ACHN (cell line): ENCODE results near the gene DUSP1.
A peak's percentile ranks its signal among the peaks of the same experiment; 100 is the strongest.

ENCODE experiments used
- DNase-seq: peaks from one replicate; pipeline ENCODE4 v3.0.0-alpha.2; 2015
- in situ Hi-C: cut with HindIII; loops from 2 replicates; pipeline ENCODE4 v1.10.0; 2017; ENCODE audit warnings: low sequenced_read_pairs, low pct_ligation_motif_present, low pct_unique_long_range_greater_than_20kb

DUSP1 gene

DNA sequence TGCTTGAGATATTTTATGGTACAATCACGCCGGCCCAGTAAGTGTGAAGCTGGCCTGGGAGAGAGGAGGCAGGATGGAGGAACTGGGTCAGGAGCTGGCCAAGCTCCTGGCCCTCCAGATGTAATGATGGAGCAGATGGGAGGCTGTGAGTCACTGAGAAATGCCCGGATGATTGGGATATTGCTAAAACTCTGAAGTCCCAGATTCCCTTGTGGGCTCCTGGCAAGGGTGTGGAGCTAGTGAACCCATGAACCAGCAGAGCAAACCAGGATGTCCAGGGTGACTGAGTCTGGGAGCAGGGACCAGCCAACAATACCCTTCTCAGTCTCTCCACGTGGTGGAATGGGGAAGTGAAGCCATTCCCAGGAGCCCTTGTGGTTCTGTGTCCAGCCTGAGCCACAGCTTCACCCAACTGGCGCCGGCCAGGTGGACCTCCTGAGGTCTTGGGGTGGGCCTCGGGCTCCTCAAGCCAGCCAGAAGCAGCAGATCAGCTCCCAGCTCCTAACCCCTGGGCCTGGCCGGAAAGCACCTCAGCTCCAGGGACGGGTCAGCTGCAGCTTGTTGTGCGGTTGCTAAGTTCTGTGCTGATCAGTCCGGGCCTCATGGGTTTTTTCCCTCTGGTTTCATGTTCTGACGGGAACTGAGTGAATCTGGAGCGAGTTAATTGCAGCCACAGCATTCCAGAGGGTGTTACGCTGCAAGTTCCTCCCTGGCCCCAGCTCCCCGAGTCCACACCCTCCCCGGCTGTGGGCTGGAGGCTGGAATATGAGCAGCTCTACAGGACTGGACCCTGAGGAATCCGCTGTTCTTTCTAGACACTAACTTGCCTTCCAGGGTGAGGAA, 37.6 kb downstream of the DUSP1 start:
- in situ Hi-C loops, result no loop called here
- peak; percentile 84 for DNase-seq

DNA sequence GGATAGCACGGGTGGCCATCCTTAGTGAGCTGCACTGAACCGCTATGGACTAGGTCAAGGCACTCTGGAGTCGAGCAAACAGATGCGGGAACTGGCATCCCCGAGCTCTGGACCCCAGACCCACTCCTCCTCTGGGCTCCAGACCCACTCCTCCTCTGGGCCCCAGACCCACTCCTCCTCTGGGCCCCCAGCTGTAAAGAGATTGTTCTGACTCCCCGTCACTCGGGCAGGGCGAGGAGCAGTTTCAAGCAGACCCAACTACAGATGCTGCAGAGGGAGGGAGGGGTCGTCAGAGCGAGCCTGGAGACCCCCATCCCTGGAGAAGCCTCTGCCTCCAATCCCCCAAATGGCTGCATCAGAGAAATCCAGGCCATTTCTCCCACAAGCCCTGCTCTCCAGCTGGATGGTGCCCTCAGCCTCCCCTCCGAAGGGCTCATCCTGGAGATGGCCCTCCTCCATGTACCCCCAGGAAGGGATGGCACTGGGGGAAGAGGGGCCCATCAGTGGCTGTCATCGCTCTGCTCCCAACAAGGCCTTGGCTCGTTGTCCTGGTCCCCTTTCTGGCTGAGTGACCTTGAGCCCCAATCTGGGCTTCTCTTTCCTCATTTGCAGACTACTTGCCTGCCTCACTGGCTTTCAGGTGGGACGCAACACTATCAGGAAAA, 38.7 kb downstream of the DUSP1 start:
- no peak for DNase-seq
- in situ Hi-C loops, result no loop called here

DNA sequence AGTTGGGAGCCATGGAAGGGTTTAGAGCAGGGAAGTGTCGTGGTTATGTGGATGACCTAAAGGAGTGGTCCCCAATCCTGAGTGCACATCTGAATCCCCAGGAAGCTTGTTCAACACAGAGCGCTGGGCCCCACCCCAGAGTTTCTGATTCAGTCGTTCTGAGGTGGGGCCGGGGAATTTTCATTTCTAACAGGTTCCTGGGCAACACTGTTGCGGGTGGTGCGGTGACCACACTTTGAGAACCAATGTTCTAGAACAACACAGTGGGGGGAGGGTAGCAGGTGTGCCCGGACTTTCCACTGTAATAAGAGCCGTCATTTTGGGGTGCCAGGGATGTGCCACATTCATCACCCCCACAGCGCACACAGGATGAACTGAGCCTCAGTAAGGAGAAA, 39.3 kb downstream of the DUSP1 start:
- in situ Hi-C loops, result no loop called here

DNA sequence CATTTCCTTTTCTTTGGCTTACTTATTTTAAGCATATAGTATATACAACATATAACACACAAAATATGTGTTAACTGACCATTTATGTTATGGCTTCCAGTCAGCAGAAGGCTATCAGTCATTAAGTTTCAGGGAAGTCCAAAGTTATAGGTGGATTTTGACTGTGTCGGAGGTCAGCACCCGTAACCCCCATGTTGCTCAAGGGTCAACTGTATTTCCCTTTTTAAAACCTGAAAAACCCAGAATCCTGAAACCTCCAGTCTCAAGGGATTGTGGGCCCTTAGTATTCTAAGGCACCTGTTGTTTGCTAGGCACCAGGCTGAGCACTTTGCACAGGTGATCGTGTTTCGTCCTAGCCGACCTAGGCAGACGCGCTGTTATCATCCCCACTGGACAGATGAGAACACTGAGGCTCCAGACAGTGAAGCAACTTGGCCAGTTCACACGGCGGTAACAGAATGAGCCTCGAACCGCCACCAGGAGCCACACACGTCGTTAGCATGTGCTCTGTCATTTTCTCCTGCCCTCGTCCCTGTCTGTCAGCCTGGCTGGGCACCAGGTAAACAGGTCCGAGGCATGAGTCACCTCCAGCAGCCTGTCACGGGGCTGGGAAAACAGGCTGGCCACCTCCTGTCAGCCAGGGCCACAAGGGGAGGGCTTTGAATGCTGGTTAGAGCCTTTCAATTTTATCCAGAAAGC, 39.9 kb downstream of the DUSP1 start:
- DNase-seq, result no peak
- in situ Hi-C loops, result no loop called here

More for the DNA sequence above, 39.3 kb downstream of the DUSP1 start:
- no peak for DNase-seq

- no peak for DNase-seq
- in situ Hi-C loops, result no loop called here
Measured at GRCh38 chr5:172730222-172730621, 40.8 kb downstream of the DUSP1 start.

DNA sequence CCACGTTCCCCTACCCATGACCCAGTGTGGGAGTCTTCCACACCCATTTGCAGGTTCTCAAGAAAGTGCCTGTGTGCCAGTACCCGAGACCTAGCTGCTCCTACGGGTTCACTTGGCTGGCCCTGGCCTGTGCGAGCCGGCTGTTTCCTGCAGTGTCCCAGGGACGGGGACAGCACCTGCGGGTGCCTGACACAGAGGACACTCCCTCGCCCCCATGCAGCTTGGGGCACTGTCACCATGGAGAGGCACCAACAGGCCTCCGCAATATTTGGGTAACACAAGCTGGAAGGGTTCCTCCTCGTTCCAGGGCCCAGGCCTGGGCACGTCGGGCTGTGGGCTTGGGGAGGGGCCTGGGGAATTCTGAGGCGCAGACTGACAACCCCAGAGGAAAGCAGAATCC, 41.4 kb downstream of the DUSP1 start:
- in situ Hi-C loops, result no loop called here
- DNase-seq, result no peak

DNA sequence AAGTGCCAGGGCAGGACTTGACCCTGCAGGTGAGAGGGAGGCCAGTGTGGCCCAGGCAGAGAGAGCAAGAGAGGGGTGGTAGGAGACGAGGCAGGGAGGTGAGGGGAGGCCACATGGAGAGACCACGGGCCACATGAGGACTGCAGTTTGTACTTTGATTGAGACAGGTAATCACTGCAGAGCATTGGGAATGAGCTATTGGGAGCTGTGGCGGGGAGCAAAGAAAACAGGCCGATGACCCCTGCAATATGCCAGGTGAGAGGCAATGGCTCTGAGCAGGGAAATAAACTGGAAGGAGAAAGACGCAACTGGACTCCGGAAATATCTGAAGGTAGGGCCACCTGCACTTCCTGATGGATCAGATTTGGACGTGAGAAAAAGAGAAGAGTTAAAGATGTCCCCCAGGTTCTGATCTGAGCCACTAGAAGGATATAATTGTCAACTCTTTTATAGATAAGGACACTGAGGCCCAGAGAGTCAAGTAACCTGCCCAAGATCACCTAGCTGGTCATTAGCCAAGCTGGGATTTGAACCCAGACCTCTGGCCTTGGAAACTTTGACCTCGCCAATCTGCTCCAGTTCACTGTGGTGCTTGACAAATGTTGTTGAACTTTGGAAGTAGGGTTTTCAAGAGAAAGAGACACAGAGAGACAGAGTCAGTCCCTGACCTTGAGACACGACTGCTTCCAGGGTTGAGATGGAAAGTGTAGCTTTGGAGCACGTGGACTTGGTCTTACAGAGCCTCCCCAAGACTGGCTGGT, 42.3 kb downstream of the DUSP1 start:
- in situ Hi-C loops, result no loop called here
- no peak for DNase-seq

- no peak for DNase-seq
- in situ Hi-C loops, result no loop called here
Measured at GRCh38 chr5:172727551-172727950, 43.4 kb downstream of the DUSP1 start.

DNA sequence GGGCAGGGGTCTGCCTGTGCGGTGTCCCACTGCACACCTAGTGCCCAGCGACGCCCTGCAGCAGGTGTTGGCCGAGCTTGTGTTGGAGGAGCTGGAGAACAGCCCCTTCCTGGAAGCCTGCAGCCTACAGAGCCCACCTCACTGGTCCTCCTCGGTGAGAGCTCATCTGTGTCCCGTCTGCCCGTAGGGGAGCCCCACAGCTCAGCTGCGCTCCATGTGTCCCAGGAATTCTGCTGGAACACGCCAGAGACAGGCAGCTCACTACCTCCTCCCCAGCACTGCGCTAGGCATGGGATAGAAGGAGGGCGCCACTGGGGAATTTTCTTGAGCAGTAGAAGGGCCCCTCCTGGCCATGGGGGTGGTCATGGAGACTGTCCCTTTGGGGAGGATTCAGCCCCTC, 44.0 kb downstream of the DUSP1 start:
- in situ Hi-C loops, result no loop called here
- no peak for DNase-seq

DNA sequence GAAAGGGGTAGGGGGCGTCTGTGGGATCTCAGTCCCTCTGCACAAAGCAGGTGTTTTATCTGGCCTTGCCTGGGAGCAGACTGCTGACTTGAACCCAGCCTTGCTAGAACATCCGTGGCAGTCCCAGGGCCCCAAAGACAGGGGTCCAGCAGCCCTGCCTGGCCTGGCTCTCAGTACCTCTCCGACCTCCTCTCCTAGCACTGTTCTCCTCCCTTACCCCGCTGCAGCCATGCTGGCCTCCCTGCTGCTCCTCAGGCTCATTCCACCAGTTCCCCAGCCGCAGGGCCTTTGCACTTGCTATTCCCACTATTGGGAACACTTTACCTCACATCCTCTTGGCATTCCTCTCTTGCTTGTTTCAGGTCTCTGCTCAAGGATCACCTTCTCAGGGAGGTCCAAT, 45.2 kb downstream of the DUSP1 start:
- in situ Hi-C loops, result no loop called here
- no peak for DNase-seq

- DNase-seq, result no peak
- in situ Hi-C loops, result no loop called here
Measured at GRCh38 chr5:172725273-172725672, 45.7 kb downstream of the DUSP1 start.

DNA sequence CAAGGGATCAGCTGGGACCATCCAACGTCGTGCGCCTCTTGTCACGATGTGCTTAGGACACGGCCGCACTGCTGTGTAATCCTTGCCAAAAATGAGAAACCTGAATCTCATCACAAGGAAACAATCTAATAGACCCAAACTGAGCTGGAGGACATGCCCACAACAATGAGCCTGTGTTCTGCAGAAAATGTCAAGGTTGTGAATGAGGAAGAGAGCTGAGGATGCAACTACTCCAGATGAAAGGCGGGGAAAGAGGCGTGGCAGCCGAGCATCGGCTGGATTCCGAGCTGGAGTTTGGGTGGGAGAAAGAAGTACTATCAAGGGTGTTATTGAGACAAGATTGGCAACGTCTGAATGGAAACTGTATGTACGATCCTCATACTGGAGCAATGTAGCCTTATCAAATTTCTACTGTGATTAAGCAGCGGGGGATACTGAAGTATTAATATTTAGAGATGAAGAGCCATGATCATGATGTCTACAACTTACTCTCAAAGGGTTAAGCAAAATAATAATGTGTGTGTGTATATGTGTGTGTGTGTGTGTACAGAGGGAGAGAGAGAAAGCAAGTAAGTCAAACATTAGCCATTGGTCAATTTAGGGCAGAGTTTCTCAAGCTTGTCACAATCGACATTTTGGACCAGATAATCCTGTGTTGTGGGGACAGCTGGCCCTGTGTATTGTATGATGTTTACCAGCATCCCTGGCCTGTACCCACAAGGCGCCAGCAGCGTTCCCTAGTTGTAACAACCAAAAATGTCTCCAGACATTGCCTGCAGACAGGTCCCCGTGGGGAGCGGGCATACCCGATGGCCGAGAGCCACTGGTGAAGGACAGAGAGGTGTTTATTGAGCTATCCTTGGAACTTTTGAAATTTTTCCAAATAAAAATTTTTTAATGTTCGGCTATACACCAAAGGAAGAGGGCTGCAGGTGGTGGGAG, 46.5 kb downstream of the DUSP1 start:
- in situ Hi-C loops, result no loop called here
- no peak for DNase-seq

DNA sequence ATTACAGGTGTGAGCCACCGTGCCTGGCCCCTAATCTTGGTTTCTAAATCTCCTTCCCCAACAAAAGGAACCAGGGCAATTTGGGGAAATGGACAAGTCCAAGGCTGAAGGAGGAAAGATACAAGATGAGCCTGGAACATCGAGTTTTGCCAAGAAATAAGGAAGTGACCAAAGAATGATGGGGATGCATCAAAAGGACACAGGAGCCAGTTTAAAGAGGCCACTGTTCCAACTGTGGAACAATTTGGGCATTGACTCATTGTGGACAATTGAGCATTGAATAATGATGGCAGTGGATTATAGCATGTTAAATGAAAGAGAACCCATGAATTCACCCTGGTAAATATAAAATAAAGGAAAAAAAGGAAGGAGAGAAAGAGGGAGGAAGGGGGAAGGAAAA, 47.5 kb downstream of the DUSP1 start:
- DNase-seq, result no peak
- in situ Hi-C loops, result no loop called here

- in situ Hi-C loops, result no loop called here
Measured at GRCh38 chr5:172722327-172722815, 48.6 kb downstream of the DUSP1 start.

GRCh38 chr5:172721455-172722326, 49.3 kb downstream of the DUSP1 start:
- DNase-seq, result no peak
- in situ Hi-C loops, result no loop called here

More at GRCh38 chr5:172722327-172722815, 48.6 kb downstream of the DUSP1 start:
- DNase-seq, result no peak

DNA sequence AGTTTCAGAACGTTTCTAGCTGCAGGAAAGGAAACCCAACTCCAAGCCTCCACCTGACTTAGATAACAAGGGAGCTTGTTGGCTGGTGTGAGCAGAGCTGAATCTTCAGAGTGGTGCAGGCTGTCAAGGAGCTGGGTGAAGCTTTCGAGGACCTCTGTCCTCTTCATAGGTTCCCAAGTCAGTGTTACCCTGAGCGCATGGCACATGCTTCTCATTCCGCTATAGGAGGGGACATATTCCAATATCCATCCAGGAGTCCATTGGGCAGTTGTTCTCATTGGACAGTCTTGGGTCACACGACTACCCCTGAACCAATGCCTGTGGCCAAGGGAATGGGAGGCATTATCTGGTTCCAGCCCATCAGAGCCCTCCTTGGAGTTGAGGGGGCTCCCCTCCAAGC, 50.3 kb downstream of the DUSP1 start:
- no peak for DNase-seq
- in situ Hi-C loops, result no loop called here

DNA sequence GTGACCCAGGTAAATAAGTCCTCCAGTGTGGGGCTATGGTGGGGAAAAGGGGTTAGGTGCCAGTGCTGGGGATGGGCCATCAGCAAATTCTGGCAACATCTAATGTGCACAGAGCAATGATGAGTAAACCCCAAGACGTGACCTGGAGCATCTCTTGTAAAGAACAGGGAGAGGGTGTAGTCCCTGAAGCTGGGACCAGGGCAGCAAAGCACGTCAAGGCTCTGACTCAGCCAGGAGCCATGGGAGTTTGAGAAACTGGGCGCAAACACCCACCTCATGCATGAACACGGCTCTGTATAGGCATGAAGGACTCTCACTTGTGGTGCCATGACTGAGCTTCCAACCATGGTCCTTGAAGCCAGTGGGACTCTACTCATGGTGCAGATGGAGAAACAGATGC, 51.8 kb downstream of the DUSP1 start:
- in situ Hi-C loops, result no loop called here

More for the DNA sequence above, 51.8 kb downstream of the DUSP1 start:
- DNase-seq, result no peak
